Stimulated activated naive CD8-positive, alpha-beta T cell treated with anti-CD3 and anti-CD28 coated beads, Interleukin-15, Interleukin-2, amounts not matched to agents 100 U/mL and 50 U/mL, for 24 hours (primary cell): Measurements from ENCODE around the gene CD300LG.

ENCODE experiments used
- ATAC-seq: fragments of 150-1000 bp; cut with Tn5 transposase; one replicate; pipeline ENCODE4 v1.10.0; 2021
- DNase-seq: peaks from one replicate; pipeline ENCODE4 v3.0.0; 2021

CD300LG gene

DNA sequence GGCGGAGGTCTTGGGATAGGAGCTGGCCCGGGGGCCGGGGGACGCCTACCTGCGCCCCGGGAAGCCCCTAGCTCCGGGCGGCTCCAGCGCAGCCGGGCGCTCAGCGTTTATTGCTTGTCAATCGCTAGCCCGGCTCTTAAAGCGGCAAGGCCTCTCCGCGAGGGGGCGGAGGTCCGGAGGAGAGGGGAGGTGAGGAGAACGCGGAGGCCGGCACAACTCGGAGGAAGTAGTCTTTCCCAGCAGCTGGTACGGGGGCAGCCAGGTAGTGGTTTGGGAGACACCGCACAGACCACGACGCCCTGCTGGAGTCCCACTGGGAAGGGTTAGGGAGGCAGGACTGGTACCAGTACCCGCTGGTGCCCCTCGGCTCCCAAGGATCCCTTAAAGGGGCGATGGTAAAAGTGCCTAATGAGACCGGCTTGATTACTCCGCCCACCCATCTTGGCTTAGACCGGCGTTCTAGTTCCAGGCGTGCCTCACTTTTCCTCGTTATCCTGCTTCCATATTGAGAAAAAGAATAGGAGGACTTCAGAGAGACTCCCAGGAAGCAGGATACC, 60.5 kb downstream of the CD300LG start, which contains the start of gene MPP2:
Gene MPP2, minus strand, starts transcription at position 112 of the 557 bp plus-strand sequence. CDS start 3,076 bp downstream, outside the sequence.
- ATAC-seq (peak; percentile 42), DNase-seq (peak; percentile 58)

DNA sequence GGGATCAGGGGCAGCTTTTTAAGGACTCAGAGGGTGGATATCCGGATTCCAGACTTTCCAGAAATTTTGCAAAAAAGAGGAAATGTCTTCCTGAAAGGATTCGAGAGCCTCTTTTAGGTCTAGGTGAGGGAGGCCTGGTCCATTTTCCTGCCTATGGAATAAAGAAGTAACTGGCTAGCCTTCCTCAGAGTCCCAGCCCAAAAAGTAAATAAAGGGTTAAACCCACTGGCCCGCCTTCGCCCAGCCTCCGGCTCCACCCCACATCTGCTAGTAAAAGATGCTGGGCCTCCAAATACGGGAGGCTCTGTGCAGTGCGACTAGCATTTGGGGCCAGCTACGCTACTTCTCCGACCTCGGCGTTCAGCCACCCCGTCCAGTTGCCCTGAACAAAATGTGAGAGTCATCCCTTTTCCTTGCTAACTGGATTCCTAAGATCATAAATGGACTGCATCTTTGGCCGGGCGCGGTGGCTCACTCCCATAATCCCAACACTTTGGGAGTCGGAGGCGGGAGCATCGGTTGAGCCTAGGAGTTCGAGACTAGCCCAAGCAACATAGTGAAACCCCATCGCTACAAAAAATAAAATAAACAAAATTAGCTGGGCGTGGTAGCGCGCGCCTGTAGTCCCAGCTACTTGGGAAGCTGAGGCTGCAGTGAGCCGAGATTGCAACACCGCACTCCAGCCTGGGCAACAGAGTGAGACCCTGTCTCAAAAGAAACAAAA, 61.2 kb downstream of the CD300LG start:
- DNase-seq: peak; percentile 30
- ATAC-seq: no peak

DNA sequence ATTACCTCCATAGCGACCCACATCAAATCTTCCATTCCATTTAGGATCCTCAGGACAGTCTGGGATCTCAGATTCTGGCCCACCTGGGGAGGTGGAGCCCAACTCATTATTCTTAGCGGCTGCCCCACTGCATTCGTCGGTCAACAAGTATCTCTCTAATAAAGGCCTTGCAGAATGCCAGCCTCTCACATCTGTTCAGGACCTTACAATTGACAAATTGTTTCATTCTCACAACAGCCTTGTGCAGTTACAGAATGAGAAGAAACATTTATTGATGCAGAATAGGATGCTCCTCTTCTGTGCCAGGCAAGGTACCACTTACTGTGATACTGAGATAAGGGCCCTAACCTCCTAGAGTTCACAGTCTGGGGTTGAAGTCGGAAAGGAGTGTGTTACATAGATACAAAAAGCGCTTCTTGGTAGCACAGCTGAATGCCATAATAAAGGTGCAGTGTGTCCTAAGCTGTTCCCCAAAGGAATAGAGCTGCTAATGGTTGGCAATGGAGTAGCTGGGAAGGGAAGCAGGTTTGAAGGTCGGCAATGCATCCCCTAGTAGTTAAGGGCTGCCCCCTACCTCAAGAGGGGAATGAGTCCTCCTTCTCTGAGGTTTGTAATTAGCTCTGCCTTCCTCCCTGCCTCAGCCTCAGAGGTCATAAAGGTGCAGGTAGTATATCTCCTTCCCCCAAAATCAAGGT, 62.7 kb downstream of the CD300LG start:
- no peak for ATAC-seq
- no peak for DNase-seq

DNA sequence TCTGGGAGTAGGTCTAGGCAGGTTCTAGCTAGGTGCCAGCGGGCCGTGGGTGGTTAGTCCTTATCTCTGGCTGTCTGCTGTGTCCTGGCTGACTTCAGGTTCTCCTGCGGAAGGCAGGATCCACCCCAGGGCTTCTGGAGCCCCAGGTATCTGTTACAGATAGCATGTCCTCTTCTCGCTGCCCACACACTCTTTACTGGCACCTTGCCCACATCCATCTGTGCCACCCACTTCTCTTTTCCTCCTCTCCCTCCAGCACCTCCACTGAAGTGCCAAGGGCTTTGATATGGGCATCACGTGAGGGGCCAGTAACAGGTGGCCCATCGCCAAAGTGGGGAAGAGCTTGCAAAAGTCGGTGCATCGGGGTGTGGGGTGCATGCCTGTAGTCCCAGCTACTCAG, 64.9 kb downstream of the CD300LG start:
- ATAC-seq (no peak), DNase-seq (no peak)

DNA sequence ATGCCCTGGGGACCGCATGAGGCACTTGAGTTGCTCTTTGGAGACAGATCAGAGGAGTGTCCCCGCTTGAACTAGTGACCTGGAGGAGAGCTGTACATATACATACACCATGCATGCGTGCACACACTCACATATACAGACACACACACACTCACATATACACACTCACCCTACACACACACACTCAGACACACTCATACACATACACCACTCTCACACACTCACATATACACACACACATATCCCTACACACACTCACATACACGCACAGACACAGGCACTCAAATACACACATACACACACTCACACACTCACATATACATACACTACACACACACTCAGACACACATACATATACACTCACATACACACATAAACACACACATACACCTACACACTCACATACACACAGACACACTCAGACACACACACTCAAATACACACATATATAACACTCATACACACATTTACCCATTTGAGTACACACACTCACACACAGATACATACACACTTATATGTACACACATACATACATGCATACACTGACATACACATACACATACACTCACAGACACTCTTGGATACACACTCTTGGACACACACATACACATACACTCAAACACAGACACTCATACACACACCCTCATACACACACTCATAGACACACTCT, 65.8 kb downstream of the CD300LG start:
- ATAC-seq: no peak

More for the DNA sequence above, 65.8 kb downstream of the CD300LG start:
- no peak for DNase-seq
